A549 (cell line): ENCODE data around the gene MAPRE2. TPM values are rescaled to one million over a fixed set of nuclear protein-coding genes. Genes with fewer than 3 reads are reported as not detected.
A peak's percentile ranks its signal among the peaks of the same experiment; 100 is the strongest.

ENCODE experiments used
- ATAC-seq, 2 experiments: fragments of 200-7000 bp in 1 of 2; fragments of >200 bp in 1 of 2; cut with Nextera tagmentation in 1 of 2; cut with Tn5 transposase in 1 of 2; 3 replicates each; pipeline versions ENCODE4 v1.8.0 to v1.9.1; 2018 to 2020; ENCODE audit warnings: mild to moderate bottlenecking in 1 of 2, moderate library complexity in 1 of 2
- CTCF ChIA-PET: fragments of 300-600 bp; sonication (Branson Sonifier 250); formaldehyde crosslinking; extraction: SDS; loops from one replicate; lab custom pipeline; 2021; ENCODE audit warnings: antibody characterized with exemption, inconsistent platforms; lab: Yijun Ruan, JAX
- POLR2A ChIA-PET: fragments of 350-600 bp; formaldehyde crosslinking; extraction: SDS; loops from one replicate; lab custom pipeline; 2021; ENCODE audit warnings: antibody characterized with exemption, inconsistent platforms; lab: Yijun Ruan, JAX
- DNase-seq, 2 experiments: peaks; one replicate each; pipeline versions ENCODE4 v3.0.0 to v3.0.0-alpha.2; 2011 to 2016; ENCODE audit warnings: low read depth in 1 of 2, low spot score in 1 of 2
- FAIRE-seq: peaks from 2 replicates; lab custom pipeline; 2011; peaks lifted over from hg19 to GRCh38; lab: Jason Lieb, UNC
- H3K27ac ChIP-seq, 2 experiments: fragments of >200 bp; sonication (Bioruptor Twin); formaldehyde crosslinking; 3 replicates each; pipeline ENCODE4 v1.5.1; 2016 to 2017
- H3K4me1 ChIP-seq: fragments of >200 bp; sonication (Bioruptor Twin); formaldehyde crosslinking; 3 replicates; pipeline ENCODE4 v1.6.1; 2016
- H3K4me2 ChIP-seq: fragments of >200 bp; sonication (Bioruptor Twin); formaldehyde crosslinking; 3 replicates; pipeline ENCODE4 v1.6.1; 2016
- H3K4me3 ChIP-seq: fragments of >200 bp; sonication (Bioruptor Twin); formaldehyde crosslinking; 3 replicates; pipeline ENCODE4 v1.5.1; 2016
- H3K9me3 ChIP-seq: fragments of >200 bp; sonication (Bioruptor Twin); formaldehyde crosslinking; 3 replicates; pipeline ENCODE4 v1.6.1; 2016
- CEBPB ChIP-seq, 2 experiments: fragments of >200 bp in 1 of 2; sonication (Bioruptor Twin) in 1 of 2; formaldehyde crosslinking in 1 of 2; IDR thresholded peaks; 2 replicates each; pipeline ENCODE4 v1.6.1; 2012 to 2016
- CHD4 ChIP-seq: fragments of 200-600 bp; sonication (generic); IDR thresholded peaks from 2 replicates; pipeline ENCODE4 v1.6.1; 2016; ENCODE audit warnings: antibody characterized with exemption, mild to moderate bottlenecking, borderline replicate concordance
- FOSB ChIP-seq: fragments of 250-450 bp; sonication (Bioruptor Pico); IDR thresholded peaks from 2 replicates; pipeline ENCODE4 v1.5.0; 2020; ENCODE audit warnings: mild to moderate bottlenecking, moderate library complexity
- FOXS1 ChIP-seq: fragments of 250-450 bp; sonication (Bioruptor Pico); IDR thresholded peaks from 2 replicates; pipeline ENCODE4 v1.5.0; 2020; ENCODE audit warnings: mild to moderate bottlenecking, moderate library complexity
- GATA3 ChIP-seq: IDR thresholded peaks from 2 replicates; pipeline ENCODE4 v1.6.1; 2012; ENCODE audit warnings: borderline replicate concordance
- HOXB13 ChIP-seq: fragments of 250-450 bp; sonication (Bioruptor Pico); IDR thresholded peaks from 2 replicates; pipeline ENCODE4 v1.5.0; 2020; ENCODE audit warnings: low read depth, mild to moderate bottlenecking, moderate library complexity
- JUN ChIP-seq, 2 experiments: fragments of >200 bp; sonication (Bioruptor Twin); formaldehyde crosslinking; IDR thresholded peaks; 2 replicates in 1 of 2; 3 replicates in 1 of 2; pipeline ENCODE4 v1.6.1; 2016 to 2017
- MAZ ChIP-seq: fragments of 150-350 bp; IDR thresholded peaks from 2 replicates; pipeline ENCODE4 v1.6.1; 2014; ENCODE audit warnings: antibody characterized with exemption, low read depth, low read length, borderline replicate concordance
- NPAS2 ChIP-seq: fragments of 250-450 bp; sonication (Bioruptor Pico); IDR thresholded peaks from 2 replicates; pipeline ENCODE4 v1.8.0; 2022; ENCODE audit warnings: mild to moderate bottlenecking, moderate library complexity, borderline replicate concordance
- PHF8 ChIP-seq: fragments of 200-600 bp; sonication (generic); IDR thresholded peaks from 2 replicates; pipeline ENCODE4 v1.6.1; 2016; ENCODE audit warnings: low read depth, mild to moderate bottlenecking, antibody characterized with exemption, moderate library complexity, borderline replicate concordance
- RCOR1 ChIP-seq: fragments of 150-350 bp; IDR thresholded peaks from 2 replicates; pipeline ENCODE4 v1.6.1; 2014; ENCODE audit warnings: antibody characterized with exemption, low read length, low read depth
- RNF2 ChIP-seq: fragments of 200-600 bp; sonication (generic); IDR thresholded peaks from 2 replicates; pipeline ENCODE4 v1.6.1; 2016; ENCODE audit warnings: low read depth, mild to moderate bottlenecking, antibody characterized with exemption, moderate library complexity, borderline replicate concordance
- SMC3 ChIP-seq: fragments of >200 bp; sonication (Bioruptor Twin); formaldehyde crosslinking; IDR thresholded peaks from 3 replicates; pipeline ENCODE4 v1.6.1; 2018; ENCODE audit warnings: inconsistent platforms
- SREBF2 ChIP-seq: fragments of 450-650 bp; IDR thresholded peaks from 2 replicates; pipeline ENCODE4 v1.6.1; 2014; ENCODE audit warnings: mild to moderate bottlenecking, moderate library complexity
- ZC3H11A ChIP-seq: fragments of 450-650 bp; IDR thresholded peaks from 2 replicates; pipeline ENCODE4 v1.6.1; 2014; ENCODE audit warnings: antibody characterized with exemption, mild to moderate bottlenecking
- WGBS: methylation state at CpG from one replicate; pipeline ENCODE4 v1.1.6; 2017; ENCODE audit errors: missing lambda C conversion rate; 5-methylcytosine and 5-hydroxymethylcytosine counted together
- polyA plus RNA-seq, 4 experiments: library from polyadenylated mRNA; depleted of rRNA in 3 of 4; stranded (reverse); fragments of >200 nt; fragmentation: RNase III in 1 of 4; extraction: RNeasy Plus Mini Kit Qiagen cat#74134 plus additional on column Dnase treatment in 1 of 4; gene quantifications; 2 replicates in 3 of 4; 3 replicates in 1 of 4; pipeline ENCODE4 v1.2.3, GENCODE V29; 2011 to 2017
- TF ChIP-seq, protein P1 (sequence below): fragments of 250-450 bp; sonication (Bioruptor Pico); IDR thresholded peaks from 2 replicates; pipeline ENCODE4 v1.5.0; 2020; ENCODE audit warnings: low read depth, mild to moderate bottlenecking, moderate library complexity
- TF ChIP-seq, protein P2 (sequence below): fragments of 150-350 bp; IDR thresholded peaks from 2 replicates; pipeline ENCODE4 v1.6.1; 2014; ENCODE audit warnings: low read depth, mild to moderate bottlenecking, low read length
- TF ChIP-seq, protein P3 (sequence below): fragments of >200 bp; sonication (Bioruptor Twin); formaldehyde crosslinking; IDR thresholded peaks from 3 replicates; pipeline ENCODE4 v1.5.1; 2016
- TF ChIP-seq, protein P4 (sequence below): fragments of 450-650 bp; IDR thresholded peaks from 2 replicates; pipeline ENCODE4 v1.6.1; 2014; ENCODE audit warnings: antibody characterized with exemption
- TF ChIP-seq, protein P5 (sequence below): IDR thresholded peaks from 2 replicates; pipeline ENCODE4 v1.6.1; 2012

The MAPRE2 gene
- polyA plus RNA-seq, 2 of the 4 experiments (the other 2 are of a cell fraction), result 11.4 to 59.1 TPM

DNA sequence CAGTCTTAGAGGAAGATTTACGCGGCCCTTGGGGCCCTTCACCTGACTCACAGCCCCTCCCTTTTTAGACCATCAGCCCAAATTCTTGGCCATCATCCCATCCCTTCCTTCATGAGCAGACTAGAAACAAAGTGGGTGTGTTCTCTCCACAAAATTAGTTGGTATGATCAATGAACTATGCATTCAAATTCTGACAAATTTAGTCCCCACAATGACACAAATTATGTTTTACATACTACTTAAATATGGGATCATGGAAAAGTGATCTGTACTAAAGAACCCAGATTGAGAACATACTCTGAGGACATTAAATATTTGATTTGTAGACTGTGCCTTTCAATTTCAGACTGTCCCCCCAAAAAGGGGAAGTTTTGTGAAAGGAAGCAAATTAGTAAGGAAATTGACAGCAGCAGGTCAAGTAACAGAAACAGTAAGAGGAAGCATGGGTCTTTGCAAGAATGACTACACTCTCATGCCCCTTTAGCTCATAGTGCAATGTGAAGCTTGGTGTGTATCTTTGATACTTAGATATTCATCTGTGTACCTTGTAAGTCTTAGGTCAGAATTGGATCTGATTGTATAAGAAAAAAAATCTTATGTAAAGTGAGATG lies 2.2 kb upstream of the MAPRE2 start:
- TF ChIP-seq, protein P1, sequence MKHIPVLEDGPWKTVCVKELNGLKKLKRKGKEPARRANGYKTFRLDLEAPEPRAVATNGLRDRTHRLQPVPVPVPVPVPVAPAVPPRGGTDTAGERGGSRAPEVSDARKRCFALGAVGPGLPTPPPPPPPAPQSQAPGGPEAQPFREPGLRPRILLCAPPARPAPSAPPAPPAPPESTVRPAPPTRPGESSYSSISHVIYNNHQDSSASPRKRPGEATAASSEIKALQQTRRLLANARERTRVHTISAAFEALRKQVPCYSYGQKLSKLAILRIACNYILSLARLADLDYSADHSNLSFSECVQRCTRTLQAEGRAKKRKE (CRISPR knock-in tag), result no peak
- TF ChIP-seq SREBF2 (no peak), FOXS1 (CRISPR knock-in tag) (no peak), JUN (IDR thresholded peaks at IDR 0.05) (no peak), FOSB (CRISPR knock-in tag) (no peak), RCOR1 (no peak), CHD4 (no peak), NPAS2 (CRISPR knock-in tag) (no peak)
- TF ChIP-seq, protein P2, sequence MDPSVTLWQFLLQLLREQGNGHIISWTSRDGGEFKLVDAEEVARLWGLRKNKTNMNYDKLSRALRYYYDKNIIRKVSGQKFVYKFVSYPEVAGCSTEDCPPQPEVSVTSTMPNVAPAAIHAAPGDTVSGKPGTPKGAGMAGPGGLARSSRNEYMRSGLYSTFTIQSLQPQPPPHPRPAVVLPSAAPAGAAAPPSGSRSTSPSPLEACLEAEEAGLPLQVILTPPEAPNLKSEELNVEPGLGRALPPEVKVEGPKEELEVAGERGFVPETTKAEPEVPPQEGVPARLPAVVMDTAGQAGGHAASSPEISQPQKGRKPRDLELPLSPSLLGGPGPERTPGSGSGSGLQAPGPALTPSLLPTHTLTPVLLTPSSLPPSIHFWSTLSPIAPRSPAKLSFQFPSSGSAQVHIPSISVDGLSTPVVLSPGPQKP, result no peak
- TF ChIP-seq, protein P3, sequence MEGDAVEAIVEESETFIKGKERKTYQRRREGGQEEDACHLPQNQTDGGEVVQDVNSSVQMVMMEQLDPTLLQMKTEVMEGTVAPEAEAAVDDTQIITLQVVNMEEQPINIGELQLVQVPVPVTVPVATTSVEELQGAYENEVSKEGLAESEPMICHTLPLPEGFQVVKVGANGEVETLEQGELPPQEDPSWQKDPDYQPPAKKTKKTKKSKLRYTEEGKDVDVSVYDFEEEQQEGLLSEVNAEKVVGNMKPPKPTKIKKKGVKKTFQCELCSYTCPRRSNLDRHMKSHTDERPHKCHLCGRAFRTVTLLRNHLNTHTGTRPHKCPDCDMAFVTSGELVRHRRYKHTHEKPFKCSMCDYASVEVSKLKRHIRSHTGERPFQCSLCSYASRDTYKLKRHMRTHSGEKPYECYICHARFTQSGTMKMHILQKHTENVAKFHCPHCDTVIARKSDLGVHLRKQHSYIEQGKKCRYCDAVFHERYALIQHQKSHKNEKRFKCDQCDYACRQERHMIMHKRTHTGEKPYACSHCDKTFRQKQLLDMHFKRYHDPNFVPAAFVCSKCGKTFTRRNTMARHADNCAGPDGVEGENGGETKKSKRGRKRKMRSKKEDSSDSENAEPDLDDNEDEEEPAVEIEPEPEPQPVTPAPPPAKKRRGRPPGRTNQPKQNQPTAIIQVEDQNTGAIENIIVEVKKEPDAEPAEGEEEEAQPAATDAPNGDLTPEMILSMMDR, result no peak
- no peak for ATAC-seq
- Histone ChIP-seq H3K4me3 (no peak overlapping the region), H3K27ac (no peak overlapping the region), H3K4me2 (no peak overlapping the region), H3K4me1 (peaks cover 27% of the 10 kb centered on the region), H3K9me3 (no peaks in the 10 kb centered on the region)
- ChIA-PET POLR2A (no interaction called here), CTCF (no interaction called here)
- 96% methylated on average over 2 of the region's 2 CpGs for WGBS
- no peak for DNase-seq
- no peak for FAIRE-seq

DNA sequence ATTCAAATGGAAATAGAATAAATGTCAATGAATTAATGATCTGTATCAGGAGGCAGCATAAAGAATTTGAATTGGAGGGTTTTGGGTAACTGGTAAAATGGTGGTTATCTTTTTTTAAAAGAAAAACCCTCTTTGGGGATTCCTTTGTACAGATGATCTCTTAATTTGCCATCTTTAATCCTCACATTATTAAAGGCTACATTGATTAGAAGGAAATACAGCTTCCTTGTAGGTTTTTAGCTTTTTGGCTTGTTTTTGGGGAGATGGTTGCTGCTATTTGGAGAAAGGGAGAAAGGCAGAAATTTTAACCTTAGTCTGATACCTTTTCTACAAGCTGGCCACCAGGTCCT lies 600 bp upstream of the MAPRE2 start:
- no peak for DNase-seq
- ChIA-PET CTCF (interaction anchor here (1.2 to 1.6 kb wide), 2 partner anchors 14 to 103 kb away, joined by 3 to 4 read pairs; no protein-coding TSS in a partner anchor), POLR2A (interaction anchor here (0.9 to 2.0 kb wide), 7 partner anchors 16 to 249 kb away, joined by 3 to 7 read pairs (median 4); partner anchors contain the start of genes ZNF397 and ZSCAN30)
- no peak for ATAC-seq
- peak overlapping the region; percentile 72 for H3K4me3 ChIP-seq
- H3K4me1 ChIP-seq, result peaks cover 33% of the 10 kb centered on the region
- peak overlapping the region; percentile 76 for H3K4me2 ChIP-seq
- H3K9me3 ChIP-seq, result no peaks in the 10 kb centered on the region
- peak overlapping the region; percentile 74 to 93 for H3K27ac ChIP-seq
- no peak for FAIRE-seq
- TF ChIP-seq ZC3H11A (no peak), MAZ (no peak), HOXB13 (no peak), PHF8 (no peak), SREBF2 (no peak), RNF2 (no peak), JUN (IDR thresholded peaks at IDR 0.05) (no peak), CEBPB (IDR thresholded peaks at IDR 0.05) (no peak), GATA3 (no peak), SMC3 (no peak), NPAS2 (CRISPR knock-in tag) (no peak)
- TF ChIP-seq, protein P4, sequence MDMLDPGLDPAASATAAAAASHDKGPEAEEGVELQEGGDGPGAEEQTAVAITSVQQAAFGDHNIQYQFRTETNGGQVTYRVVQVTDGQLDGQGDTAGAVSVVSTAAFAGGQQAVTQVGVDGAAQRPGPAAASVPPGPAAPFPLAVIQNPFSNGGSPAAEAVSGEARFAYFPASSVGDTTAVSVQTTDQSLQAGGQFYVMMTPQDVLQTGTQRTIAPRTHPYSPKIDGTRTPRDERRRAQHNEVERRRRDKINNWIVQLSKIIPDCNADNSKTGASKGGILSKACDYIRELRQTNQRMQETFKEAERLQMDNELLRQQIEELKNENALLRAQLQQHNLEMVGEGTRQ, result no peak
- TF ChIP-seq, protein P5, sequence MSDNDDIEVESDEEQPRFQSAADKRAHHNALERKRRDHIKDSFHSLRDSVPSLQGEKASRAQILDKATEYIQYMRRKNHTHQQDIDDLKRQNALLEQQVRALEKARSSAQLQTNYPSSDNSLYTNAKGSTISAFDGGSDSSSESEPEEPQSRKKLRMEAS, result no peak
